ENCODE measurements around the gene MINDY2.

The MINDY2 gene
- 38.9 to 50.7 reads per million in 2 donors for total RNA-seq

- peak; percentile 86 for DNase-seq
Observed at GRCh38 chr15:58770857-58771620, at the start of gene MINDY2. TSS of gene MINDY2 (plus strand) at chr15:58771302. CDS start at chr15:58771396, 94 bp downstream.

- DNase-seq, result no peak
Observed at GRCh38 chr15:58724466-58724865, 46.6 kb upstream of the MINDY2 start.

GRCh38 chr15:58726867-58727266, 44.2 kb upstream of the MINDY2 start:
- DNase-seq, result no peak

- no peak for DNase-seq
Observed at GRCh38 chr15:58731756-58732535, 39.2 kb upstream of the MINDY2 start.

- no peak for DNase-seq
Observed at GRCh38 chr15:58732625-58733363, 38.3 kb upstream of the MINDY2 start.

- DNase-seq, result no peak
Observed at GRCh38 chr15:58734859-58735258, 36.2 kb upstream of the MINDY2 start.

- DNase-seq, result no peak
Observed at GRCh38 chr15:58736018-58736643, 35.0 kb upstream of the MINDY2 start.

GRCh38 chr15:58737298-58737697, 33.8 kb upstream of the MINDY2 start:
- DNase-seq, result no peak

GRCh38 chr15:58738046-58738707, 32.9 kb upstream of the MINDY2 start:
- DNase-seq, result no peak

GRCh38 chr15:58740436-58740835, 30.7 kb upstream of the MINDY2 start:
- DNase-seq, result no peak

- no peak for DNase-seq
Observed at GRCh38 chr15:58741032-58741431, 30.1 kb upstream of the MINDY2 start.

- DNase-seq, result no peak
Observed at GRCh38 chr15:58742022-58742813, 28.9 kb upstream of the MINDY2 start.

- DNase-seq, result no peak
Observed at GRCh38 chr15:58742819-58743502, 28.1 kb upstream of the MINDY2 start.

- no peak for DNase-seq
Observed at GRCh38 chr15:58746174-58746573, 24.9 kb upstream of the MINDY2 start.

GRCh38 chr15:58748040-58748851, 22.9 kb upstream of the MINDY2 start:
- DNase-seq, result no peak

GRCh38 chr15:58748852-58749531, 22.1 kb upstream of the MINDY2 start:
- DNase-seq, result peak; percentile 24

GRCh38 chr15:58749532-58750337, 21.4 kb upstream of the MINDY2 start, which contains the start of gene ADAM10:
TSS of gene ADAM10 (minus strand) at chr15:58749707. CDS start at chr15:58749534, 173 bp downstream.
- peak; percentile 97 for DNase-seq

- DNase-seq, result no peak
Observed at GRCh38 chr15:58752716-58753115, 18.4 kb upstream of the MINDY2 start.

Measured in T-helper 9 cell (primary cell).